ENCODE measurements around the gene EIF1AY.
"Not testable (repeated sequence)": the region's sequence is repeated elsewhere in the genome, so short reads cannot be mapped to it uniquely, and the experiment has no call there.

The EIF1AY gene

GRCh38 chrY:20575531-20576121 is at the start of gene EIF1AY:
Gene EIF1AY, plus strand, starts transcription at chrY:20575776. Its CDS starts 96 bp downstream, at chrY:20575872.
- DNase-seq, result no peak

- DNase-seq, result no peak
Observed at GRCh38 chrY:20528435-20528834, 47.1 kb upstream of the EIF1AY start.

GRCh38 chrY:20538186-20538585 is 37.4 kb upstream of the EIF1AY start:
- DNase-seq, result no peak

GRCh38 chrY:20538933-20539332 is 36.6 kb upstream of the EIF1AY start:
- no peak for DNase-seq

GRCh38 chrY:20544451-20544960 is 31.1 kb upstream of the EIF1AY start:
- DNase-seq, result no peak

- no peak for DNase-seq
Observed at GRCh38 chrY:20546071-20546470, 29.5 kb upstream of the EIF1AY start.

- DNase-seq, result no peak
Observed at GRCh38 chrY:20549289-20549688, 26.3 kb upstream of the EIF1AY start.

- DNase-seq, result no peak
Observed at GRCh38 chrY:20551840-20552239, 23.7 kb upstream of the EIF1AY start.

- DNase-seq, result not testable (repeated sequence)
Observed at GRCh38 chrY:20552764-20553323, 22.7 kb upstream of the EIF1AY start.

GRCh38 chrY:20555820-20556219 is 19.8 kb upstream of the EIF1AY start:
- DNase-seq, result no peak

- DNase-seq, result no peak
Observed at GRCh38 chrY:20558677-20559076, 16.9 kb upstream of the EIF1AY start.

GRCh38 chrY:20559873-20560512 is 15.6 kb upstream of the EIF1AY start:
- no peak for DNase-seq

- no peak for DNase-seq
Observed at GRCh38 chrY:20571306-20571705, 4.3 kb upstream of the EIF1AY start.

- no peak for DNase-seq
Observed at GRCh38 chrY:20576506-20576905, 930 bp downstream of the EIF1AY start.

- DNase-seq, result no peak
Observed at GRCh38 chrY:20578206-20578605, 2.6 kb downstream of the EIF1AY start.

GRCh38 chrY:20581687-20582086 is 6.1 kb downstream of the EIF1AY start:
- no peak for DNase-seq

GRCh38 chrY:20586161-20586560 is 10.6 kb downstream of the EIF1AY start:
- DNase-seq, result no peak
